ENCODE measurements around the gene HM13. TPM values are rescaled to one million over a fixed set of nuclear protein-coding genes. Genes with fewer than 3 reads are reported as not detected.
A peak's percentile ranks its signal among the peaks of the same experiment; 100 is the strongest.

The HM13 gene
- total and polyA plus RNA-seq, 9 of the 15 experiments (the other 6 are each of a cell fraction or from before 2014, with no cell fraction given) = 7.7 to 136 (median 74.5) TPM

DNA sequence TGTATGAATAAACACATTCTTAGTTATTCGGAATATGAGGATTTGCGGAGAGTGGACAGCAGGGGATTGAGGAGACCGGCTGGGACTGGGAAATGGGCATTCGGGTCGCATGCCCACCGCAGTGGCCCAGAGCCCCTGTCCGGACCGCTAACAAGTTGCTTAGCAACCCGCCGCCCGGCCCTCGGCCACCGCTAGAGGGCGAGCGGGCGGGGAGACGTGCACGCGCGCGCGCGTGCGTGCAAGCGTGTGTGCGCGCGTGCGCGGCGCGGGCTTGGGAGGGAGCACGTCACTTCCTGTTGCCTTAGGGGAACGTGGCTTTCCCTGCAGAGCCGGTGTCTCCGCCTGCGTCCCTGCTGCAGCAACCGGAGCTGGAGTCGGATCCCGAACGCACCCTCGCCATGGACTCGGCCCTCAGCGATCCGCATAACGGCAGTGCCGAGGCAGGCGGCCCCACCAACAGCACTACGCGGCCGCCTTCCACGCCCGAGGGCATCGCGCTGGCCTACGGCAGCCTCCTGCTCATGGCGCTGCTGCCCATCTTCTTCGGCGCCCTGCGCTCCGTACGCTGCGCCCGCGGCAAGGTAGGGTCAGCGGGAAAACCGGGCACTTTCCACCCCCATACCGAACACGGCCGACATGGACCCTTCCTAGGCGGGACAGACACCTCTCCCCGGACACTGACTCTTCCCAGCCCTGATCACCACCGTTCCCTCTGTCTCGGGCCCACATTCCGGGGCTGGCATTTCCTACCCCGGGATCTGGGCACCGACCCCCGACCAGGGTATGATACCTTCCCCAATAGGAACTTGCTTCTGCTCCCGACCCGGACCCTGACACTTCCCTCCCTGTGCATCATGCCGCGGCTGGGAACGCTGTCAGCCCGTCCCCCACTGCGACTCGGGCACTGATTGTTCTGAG, at the start of gene HM13 (continued):
- TF ChIP-seq ZBTB34 (CRISPR knock-in tag; IDR thresholded peaks at IDR 0.05) = peak; percentile 75
- TF ChIP-seq KDM4B (IDR thresholded peaks at IDR 0.05; ENCODE audit: borderline replicate concordance in 2 of 2, low read depth in 1 of 2) = no peak
- TF ChIP-seq ZNF212 (CRISPR knock-in tag; IDR thresholded peaks at IDR 0.05) = no peak
- TF ChIP-seq ZNF316 (IDR thresholded peaks at IDR 0.05) = 0 out of 2 replicates have a peak, but pooled peaks have one; percentile 33
- TF ChIP-seq ZNF445 (CRISPR knock-in tag; IDR thresholded peaks at IDR 0.05; ENCODE audit: low read depth) = no peak
- TF ChIP-seq GATAD2B (IDR thresholded peaks at IDR 0.05; ENCODE audit: borderline replicate concordance) = no peak; the same call in 1 of the 2 replicates
- TF ChIP-seq FOXA1 (IDR thresholded peaks at IDR 0.05; ENCODE audit: borderline replicate concordance) = no peak
- no peak for TF ChIP-seq ZFP30 (CRISPR knock-in tag; IDR thresholded peaks at IDR 0.05; ENCODE audit: borderline replicate concordance)
- TF ChIP-seq BRF1 (IDR thresholded peaks at IDR 0.05; ENCODE audit: borderline replicate concordance, extremely low read depth, insufficient read length) = no peak
- no peak for TF ChIP-seq SETDB1 (IDR thresholded peaks at IDR 0.05; ENCODE audit: low read length)
- peak; percentile 60 for TF ChIP-seq ETV1 (tag; conservative IDR thresholded peaks at IDR 0.05; ENCODE audit: low read depth)
- peak in 1 of 2 experiments; percentile 57; a peak in 1 of 4 replicates for TF ChIP-seq RCOR1 (IDR thresholded peaks at IDR 0.05; ENCODE audit: borderline replicate concordance in 1 of 2, low read depth in 2 of 2, low read length in 2 of 2)
- no peak for TF ChIP-seq MCM5 (IDR thresholded peaks at IDR 0.05; ENCODE audit: low read depth)
- TF ChIP-seq, protein P1, sequence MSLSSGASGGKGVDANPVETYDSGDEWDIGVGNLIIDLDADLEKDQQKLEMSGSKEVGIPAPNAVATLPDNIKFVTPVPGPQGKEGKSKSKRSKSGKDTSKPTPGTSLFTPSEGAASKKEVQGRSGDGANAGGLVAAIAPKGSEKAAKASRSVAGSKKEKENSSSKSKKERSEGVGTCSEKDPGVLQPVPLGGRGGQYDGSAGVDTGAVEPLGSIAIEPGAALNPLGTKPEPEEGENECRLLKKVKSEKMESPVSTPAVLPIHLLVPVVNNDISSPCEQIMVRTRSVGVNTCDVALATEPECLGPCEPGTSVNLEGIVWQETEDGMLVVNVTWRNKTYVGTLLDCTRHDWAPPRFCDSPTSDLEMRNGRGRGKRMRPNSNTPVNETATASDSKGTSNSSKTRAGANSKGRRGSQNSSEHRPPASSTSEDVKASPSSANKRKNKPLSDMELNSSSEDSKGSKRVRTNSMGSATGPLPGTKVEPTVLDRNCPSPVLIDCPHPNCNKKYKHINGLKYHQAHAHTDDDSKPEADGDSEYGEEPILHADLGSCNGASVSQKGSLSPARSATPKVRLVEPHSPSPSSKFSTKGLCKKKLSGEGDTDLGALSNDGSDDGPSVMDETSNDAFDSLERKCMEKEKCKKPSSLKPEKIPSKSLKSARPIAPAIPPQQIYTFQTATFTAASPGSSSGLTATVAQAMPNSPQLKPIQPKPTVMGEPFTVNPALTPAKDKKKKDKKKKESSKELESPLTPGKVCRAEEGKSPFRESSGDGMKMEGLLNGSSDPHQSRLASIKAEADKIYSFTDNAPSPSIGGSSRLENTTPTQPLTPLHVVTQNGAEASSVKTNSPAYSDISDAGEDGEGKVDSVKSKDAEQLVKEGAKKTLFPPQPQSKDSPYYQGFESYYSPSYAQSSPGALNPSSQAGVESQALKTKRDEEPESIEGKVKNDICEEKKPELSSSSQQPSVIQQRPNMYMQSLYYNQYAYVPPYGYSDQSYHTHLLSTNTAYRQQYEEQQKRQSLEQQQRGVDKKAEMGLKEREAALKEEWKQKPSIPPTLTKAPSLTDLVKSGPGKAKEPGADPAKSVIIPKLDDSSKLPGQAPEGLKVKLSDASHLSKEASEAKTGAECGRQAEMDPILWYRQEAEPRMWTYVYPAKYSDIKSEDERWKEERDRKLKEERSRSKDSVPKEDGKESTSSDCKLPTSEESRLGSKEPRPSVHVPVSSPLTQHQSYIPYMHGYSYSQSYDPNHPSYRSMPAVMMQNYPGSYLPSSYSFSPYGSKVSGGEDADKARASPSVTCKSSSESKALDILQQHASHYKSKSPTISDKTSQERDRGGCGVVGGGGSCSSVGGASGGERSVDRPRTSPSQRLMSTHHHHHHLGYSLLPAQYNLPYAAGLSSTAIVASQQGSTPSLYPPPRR (CRISPR knock-in tag; IDR thresholded peaks at IDR 0.05; ENCODE audit: borderline replicate concordance) = 0 out of 2 replicates have a peak, but pooled peaks have one; percentile 72
- TF ChIP-seq CBX2 (IDR thresholded peaks at IDR 0.05; ENCODE audit: insufficient read depth, low read length, poor library complexity, severe bottlenecking) = no peak
- TF ChIP-seq ERF (CRISPR knock-in tag; IDR thresholded peaks at IDR 0.05) = peak; percentile 53; the same call in 1 of the 2 replicates
- peak in 1 of 2 experiments; percentile 97; a peak in 2 of 4 replicates for TF ChIP-seq HDAC1 (IDR thresholded peaks at IDR 0.05)
- no peak for TF ChIP-seq YBX1 (IDR thresholded peaks at IDR 0.05)
- TF ChIP-seq RBM39 (optimal IDR thresholded peaks at IDR 0.05; ENCODE audit: low read depth, low read length) = no peak
- no peak for TF ChIP-seq KDM2B (CRISPR knock-in tag; IDR thresholded peaks at IDR 0.05)
- no peak for TF ChIP-seq PYGO2 (tag; IDR thresholded peaks at IDR 0.05)
- TF ChIP-seq DDX20 (tag; IDR thresholded peaks at IDR 0.05; ENCODE audit: low read depth) = no peak
